GM18520 (cell line): ENCODE results near the gene SLC6A5.
A peak's percentile ranks its signal among the peaks of the same experiment; 100 is the strongest.

Source experiments
- ATAC-seq: cut with Tn5 transposase; IDR thresholded peaks from one replicate; pipeline ENCODE4 v1.9.1; 2021; ENCODE audit not compliant: unreplicated experiment

Gene SLC6A5

GRCh38 chr11:20596205-20597153 lies 2.9 kb upstream of the SLC6A5 start:
- no peak for ATAC-seq

- ATAC-seq, result no peak
Measured at GRCh38 chr11:20597154-20597679, 2.2 kb upstream of the SLC6A5 start.

DNA sequence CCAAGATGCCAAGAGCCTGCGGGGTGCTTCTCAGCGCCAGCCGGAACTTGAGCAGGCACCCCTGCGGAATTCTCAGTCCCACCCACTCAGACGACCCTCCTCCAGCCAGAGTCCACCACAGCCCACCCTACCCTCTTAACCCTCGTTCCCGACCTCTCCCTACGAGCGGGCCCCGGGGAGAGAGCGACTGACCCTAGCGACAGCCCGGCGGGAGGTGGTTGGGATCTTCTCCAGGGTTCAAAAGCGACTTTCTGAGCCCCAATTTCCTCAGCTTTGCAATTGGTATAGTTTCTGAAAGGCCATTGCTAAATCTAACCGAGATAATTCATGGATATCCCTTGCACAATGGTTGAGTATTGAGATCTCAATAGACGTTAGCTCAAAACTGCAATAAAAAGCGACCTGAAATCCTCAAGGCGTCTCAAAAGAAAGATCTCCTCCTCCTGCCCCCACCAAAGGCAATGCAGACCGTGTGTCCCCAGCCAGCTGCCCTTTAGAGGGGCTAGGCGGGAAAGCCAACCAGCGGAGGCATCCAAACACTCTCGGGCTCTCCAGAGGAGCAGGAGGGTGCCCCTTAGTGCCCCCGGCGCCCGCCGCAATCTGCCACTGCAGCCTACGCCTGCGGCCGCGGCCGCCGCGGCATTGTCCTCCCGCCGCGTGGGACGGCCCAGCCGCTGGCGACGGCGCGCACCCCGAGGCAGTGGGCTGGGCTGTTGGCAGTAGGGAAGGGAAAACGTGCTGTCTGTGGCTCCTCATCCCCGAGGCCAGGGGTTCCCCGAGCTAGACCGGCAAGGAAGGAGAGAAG lies 1.5 kb upstream of the SLC6A5 start:
- ATAC-seq, result no peak

GRCh38 chr11:20598492-20598891 lies 916 bp upstream of the SLC6A5 start:
- no peak for ATAC-seq

DNA sequence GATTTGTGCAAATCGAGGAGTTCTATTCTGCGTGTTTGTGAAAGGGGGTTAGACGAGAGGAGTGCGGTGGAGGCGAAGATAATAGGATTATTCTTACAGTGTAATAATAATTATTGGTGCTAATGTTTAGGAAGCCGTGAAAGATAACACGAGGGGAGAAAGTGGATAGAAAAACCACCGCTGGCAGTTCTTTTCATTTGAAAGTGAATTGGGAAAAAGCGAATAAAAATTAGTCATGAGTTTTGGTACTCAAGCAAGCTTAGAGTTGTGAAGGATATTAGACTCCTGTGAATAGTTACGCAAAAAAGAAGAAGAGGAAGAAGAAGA lies 575 bp downstream of the SLC6A5 start:
- no peak for ATAC-seq

- no peak for ATAC-seq
Measured at GRCh38 chr11:20600551-20600950, 1.1 kb downstream of the SLC6A5 start.

- no peak for ATAC-seq
Measured at GRCh38 chr11:20601221-20601914, 2.0 kb downstream of the SLC6A5 start.

- no peak for ATAC-seq
Measured at GRCh38 chr11:20604295-20604803, 4.9 kb downstream of the SLC6A5 start.

DNA sequence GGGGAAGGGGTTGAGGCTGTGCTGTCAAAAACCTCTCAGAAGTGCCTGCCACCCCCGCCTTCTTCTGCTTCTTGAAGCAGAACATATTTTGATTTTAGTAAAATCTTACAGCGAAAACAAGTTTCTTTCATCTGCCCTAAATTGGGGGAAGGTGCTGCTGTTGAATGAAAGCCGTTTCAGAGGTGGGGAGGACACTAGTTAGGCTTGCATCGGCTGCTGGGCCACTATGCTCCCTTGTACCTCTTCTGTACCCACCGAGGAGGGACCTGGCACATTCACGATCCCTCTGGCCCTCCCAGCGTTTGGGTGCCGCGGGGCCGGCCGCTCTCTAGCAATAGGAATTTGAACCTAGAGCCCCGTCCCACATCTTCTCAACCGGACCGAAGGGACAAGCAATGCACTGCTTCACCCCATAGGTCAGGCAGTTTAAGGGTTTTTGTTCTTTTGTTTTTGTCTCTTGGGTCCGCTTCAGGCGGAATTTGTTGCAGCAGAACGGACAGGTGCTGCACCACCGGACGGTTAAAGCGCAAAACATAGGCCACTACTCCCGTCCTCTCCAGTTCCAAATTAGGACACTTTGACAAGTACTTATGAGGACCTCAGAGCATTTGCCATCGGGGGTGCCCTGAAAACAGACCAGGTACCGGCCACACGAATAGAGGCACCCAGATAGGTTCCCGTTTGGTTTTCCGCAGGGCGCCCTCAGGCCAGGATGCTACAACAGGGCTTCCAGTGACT lies 5.6 kb downstream of the SLC6A5 start:
- no peak for ATAC-seq

DNA sequence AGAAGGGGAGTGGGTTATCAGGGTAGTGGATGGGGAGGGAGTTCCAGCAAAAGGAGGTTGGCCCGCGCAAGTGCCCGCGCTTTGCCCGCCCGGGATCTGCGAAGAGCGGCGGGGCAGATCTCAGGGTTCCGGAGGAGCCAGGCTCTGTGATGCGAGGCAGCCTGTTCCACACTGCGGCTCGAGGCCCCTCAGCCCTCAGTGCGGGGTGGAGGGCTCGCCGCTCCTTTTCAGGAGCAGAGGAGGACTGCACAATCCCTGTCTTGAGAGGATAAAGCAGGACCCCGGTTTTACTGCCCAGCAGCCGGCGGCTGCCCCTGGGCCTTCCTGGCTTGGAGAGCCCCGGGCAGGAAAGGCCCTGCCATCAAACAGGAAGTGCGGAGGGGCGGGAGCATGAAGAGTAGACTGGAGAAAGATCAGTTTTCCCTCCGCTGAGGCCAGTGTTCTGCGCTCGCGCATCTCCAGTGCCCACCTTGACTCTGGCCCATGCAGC lies 6.2 kb downstream of the SLC6A5 start:
- no peak for ATAC-seq

- no peak for ATAC-seq
Measured at GRCh38 chr11:20608934-20609333, 9.5 kb downstream of the SLC6A5 start.

DNA sequence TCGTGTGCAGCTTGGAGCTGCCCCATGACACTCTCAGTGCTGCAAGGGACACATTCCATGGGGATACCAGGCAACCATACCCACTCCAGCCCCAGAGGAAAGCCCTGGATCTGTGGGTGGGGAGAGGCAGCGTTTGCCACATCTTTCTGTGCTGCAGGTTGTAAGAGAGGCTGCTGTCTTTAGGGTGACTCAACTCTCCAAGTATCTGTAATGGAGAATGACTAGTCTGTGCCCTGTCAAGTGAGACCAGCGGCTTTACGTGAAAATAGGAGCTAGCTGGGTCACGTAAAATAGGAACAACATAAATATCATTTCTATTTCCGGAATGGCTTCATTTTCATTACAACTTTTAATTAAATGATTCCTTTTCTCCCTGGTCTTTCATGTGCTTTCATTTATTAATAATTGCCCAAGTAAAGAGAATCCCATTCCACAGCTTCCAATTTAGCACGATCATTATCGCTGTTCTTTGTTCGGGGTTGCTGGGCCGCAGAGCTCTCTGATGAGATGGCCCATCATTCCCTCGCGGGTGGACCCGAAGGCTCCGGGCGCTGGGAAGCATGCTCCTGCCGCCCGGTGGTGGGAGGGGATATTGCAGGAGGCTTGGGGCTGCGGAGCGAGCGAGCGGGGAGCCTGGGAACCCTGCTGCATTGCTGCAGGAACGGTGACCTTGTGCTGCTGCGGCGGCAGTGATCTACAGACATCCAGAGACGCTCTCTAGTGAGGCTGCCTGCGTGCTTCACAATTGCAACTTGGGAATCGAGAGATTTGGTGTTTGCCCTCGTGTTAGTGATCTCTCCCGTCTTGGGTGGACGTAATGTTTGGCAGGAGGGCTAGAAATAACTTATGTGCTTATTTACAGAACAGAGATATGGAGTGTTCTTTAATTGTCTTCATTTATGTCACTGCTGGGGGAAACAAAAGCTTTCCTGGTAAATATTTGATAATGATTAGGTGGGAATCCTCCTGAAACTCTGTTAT lies 10.6 kb downstream of the SLC6A5 start:
- ATAC-seq, result peak; percentile 97

GRCh38 chr11:20610825-20611224 lies 11.4 kb downstream of the SLC6A5 start:
- no peak for ATAC-seq

DNA sequence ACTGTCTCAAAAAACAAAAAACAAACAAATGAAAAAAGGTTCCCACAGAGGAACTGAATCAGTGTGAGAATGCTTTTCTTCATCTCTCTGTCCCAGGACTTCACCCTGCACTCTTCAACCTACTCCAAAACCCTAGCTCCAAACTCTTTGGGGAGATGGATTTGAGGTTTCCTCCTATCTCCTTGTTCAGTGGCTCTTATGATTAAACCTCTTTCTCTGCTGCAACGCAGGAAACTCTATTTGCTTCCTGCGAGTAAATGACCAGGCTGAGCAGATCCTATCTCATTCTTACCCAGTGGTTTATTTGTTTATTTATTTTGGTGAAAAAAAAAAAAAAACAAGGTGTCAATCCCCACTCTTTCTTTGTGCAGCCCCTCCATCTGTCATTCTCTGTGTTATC lies 12.0 kb downstream of the SLC6A5 start:
- ATAC-seq, result no peak

DNA sequence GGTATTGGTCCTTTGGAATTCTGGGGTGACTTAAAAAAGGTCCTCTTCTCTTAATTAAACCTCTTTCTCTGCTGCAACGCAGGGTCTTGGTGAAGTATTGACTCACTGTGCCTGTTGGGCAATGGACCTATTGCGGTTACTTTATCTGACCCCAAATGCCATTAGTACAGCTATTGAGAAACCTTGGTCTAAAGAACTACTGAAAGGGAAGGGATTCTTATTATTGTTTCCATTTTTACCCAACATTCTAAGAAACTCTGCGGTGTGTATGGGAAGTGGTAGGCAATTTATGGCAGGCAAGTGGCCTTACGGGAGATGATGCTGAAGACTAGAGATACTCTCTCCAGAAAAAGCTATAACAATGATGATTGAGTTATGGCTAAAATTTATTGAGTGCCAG lies 12.5 kb downstream of the SLC6A5 start:
- ATAC-seq, result no peak

DNA sequence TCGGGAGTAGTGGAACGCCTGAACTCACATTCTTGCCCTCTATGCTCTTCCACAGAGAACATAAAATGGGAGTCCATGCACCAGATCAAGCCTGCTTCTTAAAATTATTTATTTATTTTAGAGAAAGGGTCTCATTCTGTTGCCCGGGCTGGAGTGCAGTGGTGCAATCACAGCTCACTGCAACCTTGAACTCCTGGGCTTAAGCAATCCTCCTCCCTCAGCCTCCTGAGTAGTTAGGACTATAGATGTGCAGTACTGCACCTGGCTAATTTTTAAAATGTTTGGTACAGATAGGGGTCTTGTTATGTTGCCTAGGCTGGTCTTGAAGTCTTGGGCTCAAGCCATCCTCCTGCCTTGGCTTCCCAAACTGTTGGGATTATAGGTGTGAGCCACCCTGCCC lies 13.0 kb downstream of the SLC6A5 start:
- no peak for ATAC-seq

GRCh38 chr11:20616920-20617319 lies 17.5 kb downstream of the SLC6A5 start:
- ATAC-seq, result no peak

DNA sequence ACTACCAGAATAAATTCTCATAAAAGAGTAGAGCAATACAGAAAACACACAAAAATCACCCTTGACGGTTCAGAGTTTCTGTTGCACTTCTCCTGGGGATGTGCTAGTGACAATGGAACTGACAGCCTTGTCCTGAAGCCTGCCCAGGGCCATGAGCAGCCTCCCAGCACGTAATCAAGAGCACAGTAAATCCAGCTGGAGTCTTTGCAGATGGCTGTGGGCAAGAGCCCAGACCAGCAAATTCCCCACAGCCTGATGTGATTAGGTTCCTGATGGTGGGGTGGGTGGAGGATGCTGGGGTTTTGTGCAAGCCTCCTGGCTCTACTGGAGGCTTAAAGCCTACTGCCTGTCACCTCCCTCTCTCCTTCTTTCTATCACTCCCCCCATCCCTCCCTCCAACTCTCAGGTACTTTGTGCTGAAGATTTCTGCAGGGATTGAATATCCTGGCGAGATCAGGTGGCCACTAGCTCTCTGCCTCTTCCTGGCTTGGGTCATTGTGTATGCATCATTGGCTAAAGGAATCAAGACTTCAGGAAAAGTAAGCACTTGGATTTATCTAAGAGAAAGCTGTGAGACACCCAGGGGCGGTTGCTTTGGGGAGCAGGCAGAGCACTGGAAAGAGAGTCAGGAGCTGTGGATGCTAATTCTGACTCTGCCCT lies 18.1 kb downstream of the SLC6A5 start:
- no peak for ATAC-seq

GRCh38 chr11:20618083-20618482 lies 18.7 kb downstream of the SLC6A5 start:
- no peak for ATAC-seq
